Measurements from ENCODE around the gene CIAO1.
"Not testable (repeated sequence)": the region's sequence is repeated elsewhere in the genome, so short reads cannot be mapped to it uniquely, and the experiment has no call there.

Gene CIAO1

DNA sequence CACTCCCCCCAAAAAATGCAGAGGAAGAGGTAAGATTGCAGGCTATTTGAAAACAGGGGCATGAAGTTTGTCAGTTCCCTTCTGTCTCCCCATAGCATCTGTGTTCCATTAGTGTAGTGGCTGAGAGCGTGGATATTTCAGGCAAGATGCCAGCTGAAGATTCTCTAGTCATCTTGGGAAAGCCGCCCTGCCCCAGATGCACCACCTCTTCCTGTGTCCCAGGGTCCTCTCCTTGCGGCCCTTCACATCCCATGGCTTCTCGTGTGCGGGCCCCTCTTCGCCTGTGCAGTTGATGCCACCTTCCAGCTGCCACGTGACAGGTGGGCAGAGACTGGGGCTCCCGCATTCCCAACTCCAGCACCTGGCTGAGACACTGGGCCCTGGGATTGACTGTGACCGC lies 16.4 kb upstream of the CIAO1 start:
- no peak for DNase-seq

DNA sequence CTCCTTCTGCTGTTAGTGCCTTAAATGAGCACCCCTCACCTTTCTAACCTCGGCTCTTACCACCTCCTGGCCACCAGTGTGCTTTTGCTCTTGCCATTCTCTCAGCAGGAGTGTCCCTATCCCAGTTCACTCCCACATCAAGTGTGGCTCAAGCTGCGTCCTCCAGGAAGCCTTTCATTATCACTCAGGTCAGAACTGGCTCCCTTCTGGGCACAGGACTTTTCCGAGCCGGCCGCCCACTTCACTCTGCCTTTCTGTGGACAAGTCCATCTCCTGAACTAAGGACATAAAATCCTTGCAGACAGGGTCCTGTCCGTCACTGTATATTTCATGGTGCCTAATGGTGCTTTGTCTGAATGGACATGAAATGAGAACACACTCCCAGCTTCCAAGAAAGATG lies 15.8 kb upstream of the CIAO1 start:
- DNase-seq = no peak

DNA sequence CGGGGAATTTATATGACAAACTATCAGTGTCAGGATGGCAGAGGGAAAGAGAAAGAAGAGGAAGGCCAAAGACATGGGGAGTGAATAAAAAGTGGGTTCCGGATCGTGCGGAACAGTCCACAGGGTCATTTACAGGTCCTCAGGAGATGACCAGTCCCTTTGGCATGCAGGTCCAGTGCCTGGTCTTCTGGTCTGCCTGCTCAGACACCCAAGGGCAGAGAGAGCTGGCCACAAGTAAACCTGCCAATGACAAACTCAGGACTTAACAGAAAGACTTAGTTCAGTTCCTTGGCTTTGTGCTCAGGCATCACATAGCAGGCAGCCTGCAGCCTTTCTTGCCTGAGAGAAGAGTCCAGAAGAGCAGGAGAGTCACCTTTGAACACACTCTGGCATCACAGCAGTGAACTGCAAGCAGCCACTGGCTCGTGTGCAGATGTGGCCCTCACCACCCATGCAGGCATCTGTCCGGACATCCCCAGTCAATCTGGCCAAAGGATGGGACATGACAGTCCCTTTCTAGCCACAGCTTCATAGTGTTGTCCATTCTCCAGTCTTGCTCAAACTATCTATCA lies 14.2 kb upstream of the CIAO1 start:
- DNase-seq = peak in 23 of 58 donors; percentile 11 to 77 (median 32)

GRCh38 chr2:96252526-96252925 lies 13.5 kb upstream of the CIAO1 start:
- no peak for DNase-seq

GRCh38 chr2:96253006-96253405 lies 13.0 kb upstream of the CIAO1 start:
- DNase-seq = no peak

DNA sequence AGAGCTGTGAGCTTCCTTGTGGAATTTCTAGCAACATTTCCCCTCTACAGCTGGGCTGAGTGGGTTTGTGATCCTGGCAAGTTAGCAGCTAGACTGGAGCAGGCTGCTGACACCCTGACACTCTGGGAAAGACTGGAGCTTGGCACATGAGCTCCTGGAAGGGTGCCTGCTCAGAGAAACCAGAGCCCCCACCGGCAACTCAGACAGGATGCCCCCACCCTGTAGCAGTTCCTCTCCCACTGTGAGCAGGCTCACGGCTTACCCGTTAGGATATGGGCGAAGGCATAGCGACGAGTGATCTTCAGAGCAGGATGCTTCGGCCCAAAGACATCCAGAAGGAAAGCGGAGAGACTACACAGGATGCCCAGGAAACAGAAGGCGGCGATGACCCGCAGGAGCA lies 11.5 kb upstream of the CIAO1 start:
- DNase-seq = peak in 7 of 58 donors; percentile 8 to 24 (median 15)

GRCh38 chr2:96256611-96257113 lies 9.4 kb upstream of the CIAO1 start:
- no peak for DNase-seq

- DNase-seq = not testable (repeated sequence)
These were observed 8.3 kb upstream of the CIAO1 start for GRCh38 chr2:96257744-96258143.

DNA sequence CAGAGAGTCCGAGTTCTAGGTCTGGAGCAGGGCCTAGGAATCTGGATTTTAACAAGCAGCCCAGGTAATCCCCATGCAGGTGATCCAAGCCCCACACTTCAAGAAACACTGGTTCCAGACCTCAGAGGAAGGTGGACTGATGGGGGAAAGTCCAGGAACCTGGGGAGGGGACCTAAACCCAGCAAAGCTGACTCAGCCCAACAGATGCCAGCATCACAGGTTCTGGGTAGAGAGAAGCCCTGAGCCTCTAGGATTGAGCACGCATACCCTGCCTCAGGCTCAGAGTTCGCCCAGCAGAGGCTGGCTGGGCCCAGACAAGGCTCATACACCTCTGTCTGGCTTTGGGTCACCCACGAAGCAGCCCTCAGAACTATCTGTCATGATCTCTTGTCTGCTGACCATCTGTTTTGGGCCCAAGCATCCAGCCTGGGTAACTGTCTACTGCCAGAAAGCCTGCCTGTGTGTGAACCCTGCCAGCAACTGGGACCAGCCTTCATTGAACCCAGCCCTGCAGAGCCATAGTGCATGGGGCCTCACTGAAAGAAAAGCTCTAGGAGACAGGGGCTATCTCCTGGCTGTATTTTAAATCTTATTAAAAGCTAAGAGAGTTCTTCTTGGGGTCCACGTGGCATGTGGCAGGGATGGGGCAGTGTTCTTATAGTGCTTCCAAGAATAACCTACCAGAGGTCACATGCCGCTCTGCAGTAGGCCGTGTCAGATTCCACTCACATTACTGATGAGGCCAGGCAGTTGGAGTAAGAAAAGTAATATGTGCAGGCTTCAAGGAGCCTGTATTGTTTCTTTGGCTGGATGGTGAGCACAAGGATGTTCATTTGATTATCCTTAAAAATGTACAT lies 7.6 kb upstream of the CIAO1 start:
- DNase-seq = no peak

DNA sequence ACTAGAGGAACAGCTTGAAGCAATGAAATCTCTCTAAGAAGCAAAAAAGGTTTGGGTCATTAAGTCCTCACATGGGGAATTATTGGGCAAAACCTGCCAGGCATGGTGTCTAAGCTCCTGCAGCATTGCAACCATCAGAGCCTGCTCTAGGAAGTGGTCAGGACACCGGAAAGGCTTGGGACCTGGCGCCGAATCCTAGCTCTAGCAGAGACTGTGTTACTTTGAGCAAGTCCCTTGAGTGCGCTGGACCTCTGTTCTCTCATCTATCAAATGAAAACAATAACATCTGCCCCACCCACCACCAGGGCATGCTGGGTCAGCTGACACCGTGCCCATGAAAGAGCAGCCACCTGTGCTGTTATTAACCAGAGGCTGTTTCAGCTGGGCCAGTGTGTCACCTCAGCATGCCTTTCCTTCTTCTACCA lies 6.5 kb upstream of the CIAO1 start:
- no peak for DNase-seq

- peak in 14 of 58 donors; percentile 10 to 52 (median 19) for DNase-seq
These were observed 5.4 kb upstream of the CIAO1 start for GRCh38 chr2:96260387-96261260.

DNA sequence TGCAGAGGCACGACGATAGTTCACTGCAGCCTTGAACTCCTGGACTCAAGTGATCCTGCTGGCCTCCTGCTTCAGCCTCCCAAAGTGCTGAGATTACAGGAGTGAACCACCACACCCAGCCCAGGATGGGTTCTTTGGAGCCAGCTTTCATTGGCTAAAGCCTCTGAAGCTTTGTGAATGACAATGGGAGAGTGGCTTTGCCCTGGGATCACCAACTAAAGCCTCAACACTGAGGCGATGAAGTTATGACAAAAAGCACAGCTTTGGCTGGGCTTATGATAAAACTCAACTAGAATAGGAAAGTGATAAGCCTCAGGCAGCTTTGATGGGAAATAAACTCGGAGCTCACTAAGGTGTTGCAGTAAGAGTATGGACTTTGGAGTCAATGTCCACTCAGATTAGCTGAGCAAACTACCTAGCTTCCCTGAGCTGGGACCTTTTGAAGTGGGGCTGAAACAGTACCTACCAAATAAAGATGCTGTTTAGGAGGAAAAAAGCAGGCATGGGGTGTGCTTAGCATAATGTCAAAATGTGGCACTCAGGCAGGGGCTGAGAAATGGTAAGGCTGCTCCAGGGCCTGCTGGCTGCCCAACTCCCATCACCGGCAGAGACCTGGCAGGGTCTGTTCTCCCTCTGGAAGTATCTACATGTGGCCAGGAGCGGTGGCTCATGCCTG lies 4.6 kb upstream of the CIAO1 start:
- DNase-seq = no peak

GRCh38 chr2:96262306-96262705 lies 3.7 kb upstream of the CIAO1 start:
- no peak for DNase-seq

GRCh38 chr2:96264086-96264485 lies 1.9 kb upstream of the CIAO1 start:
- no peak for DNase-seq

DNA sequence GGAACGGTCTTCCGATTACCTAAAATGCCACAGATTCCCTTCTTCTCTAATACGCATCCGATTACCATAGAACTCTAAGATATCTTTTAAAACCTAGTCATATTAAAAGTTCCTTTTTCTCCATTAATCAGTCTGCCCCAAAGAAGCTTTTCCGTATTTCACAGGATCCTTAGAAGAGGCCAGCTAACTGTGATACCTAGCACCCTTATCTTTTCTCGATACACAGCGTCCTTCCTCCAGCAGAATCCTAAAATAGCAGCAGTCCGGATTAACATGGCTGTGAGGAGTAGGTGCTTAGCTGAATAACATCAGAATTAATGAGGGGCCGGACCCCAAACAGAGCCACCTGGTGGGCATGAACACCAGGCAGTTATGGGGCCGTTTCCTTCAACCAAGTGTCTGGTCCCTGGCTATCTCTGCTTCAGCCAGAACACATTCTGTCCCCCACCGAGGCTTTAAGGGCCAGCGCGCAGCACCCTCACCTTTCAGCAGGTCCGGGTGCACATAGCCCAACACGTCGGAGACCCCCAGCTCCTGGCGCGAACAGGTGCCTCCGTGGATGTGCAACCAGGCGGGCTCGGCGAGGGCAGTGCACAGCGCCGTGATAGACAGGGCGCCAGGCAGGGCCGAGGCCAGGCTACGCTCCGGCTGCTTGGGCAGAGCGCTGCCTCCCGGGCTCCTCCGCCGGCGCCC lies 1.2 kb upstream of the CIAO1 start:
- peak in 14 of 58 donors; percentile 10 to 56 (median 35) for DNase-seq

DNA sequence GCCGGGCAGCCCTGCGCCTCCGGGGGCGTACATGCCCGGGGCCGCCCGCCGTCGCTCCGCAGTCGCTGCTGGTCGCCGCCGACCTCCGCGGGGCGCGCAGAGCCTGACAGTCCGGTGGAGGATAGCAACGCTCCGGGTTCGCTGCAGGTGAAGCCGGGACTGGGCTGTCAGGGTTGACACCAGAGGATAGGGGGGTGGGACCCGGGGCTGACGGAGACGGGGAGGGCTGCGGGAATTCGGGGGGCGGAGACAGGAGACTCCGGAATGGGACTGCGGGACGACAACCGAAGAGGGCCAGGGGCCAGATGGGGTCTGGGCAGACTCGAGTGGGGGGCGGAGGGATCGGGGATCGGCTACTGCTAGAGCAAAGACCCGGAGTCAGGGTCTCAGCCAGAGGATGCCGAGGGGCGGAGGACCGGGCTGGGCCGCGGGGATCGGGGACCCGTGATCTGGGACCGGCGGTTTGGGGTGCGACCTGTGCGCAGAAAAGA lies 631 bp upstream of the CIAO1 start:
- peak in 30 of 58 donors; percentile 34 to 81 (median 69) for DNase-seq

DNA sequence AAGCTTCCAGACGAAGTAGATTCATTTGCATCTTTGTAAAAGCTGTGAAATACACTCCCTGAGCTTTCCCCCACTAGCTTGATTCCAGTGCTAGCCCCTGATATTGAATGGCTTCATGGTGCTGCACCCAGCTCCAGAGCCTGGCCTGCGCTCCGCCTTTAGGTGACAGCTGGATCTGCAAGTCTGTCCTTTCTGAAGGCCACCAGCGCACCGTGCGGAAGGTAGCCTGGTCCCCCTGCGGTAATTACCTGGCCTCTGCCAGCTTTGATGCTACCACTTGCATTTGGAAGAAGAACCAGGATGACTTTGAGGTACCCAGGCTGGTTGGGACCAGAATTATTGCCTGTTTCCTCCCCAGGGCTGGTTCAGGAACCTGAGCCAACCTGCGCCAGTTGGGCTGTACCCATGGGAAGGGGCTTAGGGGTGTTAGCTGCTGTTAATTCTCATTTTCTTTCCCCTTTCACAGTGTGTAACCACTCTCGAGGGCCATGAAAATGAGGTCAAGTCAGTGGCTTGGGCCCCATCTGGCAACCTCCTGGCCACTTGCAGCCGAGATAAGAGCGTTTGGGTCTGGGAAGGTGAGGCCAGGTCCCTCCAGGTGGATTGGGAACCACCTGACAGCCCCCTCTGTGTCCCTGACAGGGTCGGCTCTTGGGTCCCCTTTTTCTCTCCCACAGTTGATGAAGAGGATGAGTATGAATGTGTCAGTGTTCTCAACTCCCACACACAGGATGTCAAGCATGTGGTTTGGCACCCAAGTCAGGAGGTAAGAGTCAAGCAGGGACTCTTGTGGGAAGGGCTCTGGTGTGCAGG lies 1.3 kb downstream of the CIAO1 start:
- DNase-seq = peak in 1 of 58 donors; percentile 15

DNA sequence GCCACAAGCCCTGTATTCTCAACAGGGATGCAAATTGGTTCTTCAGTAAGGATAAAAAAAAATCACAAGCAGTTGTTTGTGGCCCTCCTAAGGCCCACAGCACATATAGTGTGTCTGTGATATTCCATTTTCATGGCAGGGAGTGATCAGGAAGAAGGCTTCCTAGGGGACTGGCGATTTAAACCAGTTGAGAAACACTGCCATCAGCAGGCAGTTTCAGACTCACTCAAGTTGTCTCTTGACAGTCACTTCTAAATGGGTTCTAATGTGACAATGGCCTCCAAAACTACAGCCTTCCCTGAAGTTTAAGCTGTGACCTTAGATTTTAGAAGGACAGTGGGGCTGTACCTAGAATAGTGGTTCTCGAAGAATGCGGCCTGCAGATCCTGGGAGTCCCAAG lies 6.0 kb downstream of the CIAO1 start:
- DNase-seq = no peak

GRCh38 chr2:96273763-96274162 lies 7.7 kb downstream of the CIAO1 start:
- no peak for DNase-seq

Measured in anterior cingulate cortex (tissue), 58 donors.